GM12891 (cell line): ENCODE measurements around the gene FHL3.

Experiments used
- DNase-seq: peaks from one replicate; pipeline ENCODE4 v3.0.0; 2011; ENCODE audit warnings: low spot score; ENCODE audit not compliant: insufficient read length
- FAIRE-seq: peaks from 2 replicates; lab custom pipeline; 2011; peaks lifted over from hg19 to GRCh38; lab: Jason Lieb, UNC
- PAX5 ChIP-seq: IDR thresholded peaks from 2 replicates; pipeline ENCODE4 v1.6.1; 2011; ENCODE audit warnings: low read length, moderate library complexity, mild to moderate bottlenecking; ENCODE audit not compliant: insufficient read depth, severe bottlenecking
- POLR2A ChIP-seq: IDR thresholded peaks from 2 replicates; pipeline ENCODE4 v1.6.1; 2011; ENCODE audit warnings: low read depth, low read length, control low read depth
- POLR2AphosphoS5 ChIP-seq: IDR thresholded peaks from 2 replicates; pipeline ENCODE4 v1.6.1; 2011; ENCODE audit warnings: low read depth, low read length, control low read depth
- POU2F2 ChIP-seq: IDR thresholded peaks from 2 replicates; pipeline ENCODE4 v1.6.1; 2011; ENCODE audit warnings: low read depth, mild to moderate bottlenecking, control low read depth, low read length, moderate library complexity
- SPI1 ChIP-seq: IDR thresholded peaks from 2 replicates; pipeline ENCODE4 v1.6.1; 2011; ENCODE audit warnings: low read depth, low read length, control low read depth
- TAF1 ChIP-seq: IDR thresholded peaks from 2 replicates; pipeline ENCODE4 v1.6.1; 2011; ENCODE audit warnings: low read depth, low read length, control low read depth

Gene FHL3

GRCh38 chr1:38025664-38026063 lies 20.4 kb upstream of the FHL3 start:
- TF ChIP-seq POLR2A (no peak), POLR2AphosphoS5 (0 out of 2 replicates have a peak, but pooled peaks have one; percentile 10)
- no peak for FAIRE-seq
- DNase-seq, result no peak

GRCh38 chr1:38025233-38025632 lies 19.9 kb upstream of the FHL3 start:
- TF ChIP-seq POU2F2 (no peak), TAF1 (no peak), SPI1 (no peak), POLR2A (no peak), POLR2AphosphoS5 (no peak), PAX5 (no peak)
- DNase-seq (no peak), FAIRE-seq (no peak)

GRCh38 chr1:38022810-38023209 lies 17.5 kb upstream of the FHL3 start:
- FAIRE-seq (no peak), DNase-seq (no peak)
- TF ChIP-seq POLR2A (no peak), PAX5 (no peak), POU2F2 (no peak), SPI1 (no peak), POLR2AphosphoS5 (no peak), TAF1 (no peak)

GRCh38 chr1:38021969-38022368 lies 16.7 kb upstream of the FHL3 start:
- DNase-seq (no peak), FAIRE-seq (no peak)
- TF ChIP-seq POLR2A (no peak), TAF1 (no peak), SPI1 (no peak), POLR2AphosphoS5 (no peak), POU2F2 (no peak), PAX5 (no peak)

- no peak for FAIRE-seq
- no peak for DNase-seq
- TF ChIP-seq POU2F2, result no peak
- TF ChIP-seq POLR2A, result no peak
- no peak for TF ChIP-seq TAF1
- no peak for TF ChIP-seq SPI1
- TF ChIP-seq PAX5, result no peak
- no peak for TF ChIP-seq POLR2AphosphoS5
These were observed 15.1 kb upstream of the FHL3 start for GRCh38 chr1:38020396-38020795.

- DNase-seq (no peak), FAIRE-seq (no peak)
- no peak for TF ChIP-seq POLR2AphosphoS5
- TF ChIP-seq TAF1, result no peak
These were observed 13.6 kb upstream of the FHL3 start for GRCh38 chr1:38018864-38019343.

GRCh38 chr1:38015978-38016725 lies 10.8 kb upstream of the FHL3 start:
- no peak for DNase-seq
- no peak for FAIRE-seq

GRCh38 chr1:38014724-38015424 lies 9.6 kb upstream of the FHL3 start:
- DNase-seq (no peak), FAIRE-seq (no peak)
- TF ChIP-seq POLR2A, result no peak
- TF ChIP-seq TAF1, result no peak
- no peak for TF ChIP-seq POLR2AphosphoS5
- no peak for TF ChIP-seq POU2F2
- TF ChIP-seq SPI1, result no peak
- no peak for TF ChIP-seq PAX5

More at GRCh38 chr1:38015978-38016725, 10.8 kb upstream of the FHL3 start:
- TF ChIP-seq POU2F2 (no peak), PAX5 (no peak), POLR2AphosphoS5 (no peak), SPI1 (no peak), TAF1 (no peak), POLR2A (no peak)

GRCh38 chr1:38014171-38014570 lies 8.9 kb upstream of the FHL3 start:
- FAIRE-seq (no peak), DNase-seq (no peak)
- TF ChIP-seq POLR2A, result no peak
- TF ChIP-seq TAF1, result no peak
- no peak for TF ChIP-seq PAX5
- TF ChIP-seq POLR2AphosphoS5, result no peak
- no peak for TF ChIP-seq POU2F2
- TF ChIP-seq SPI1, result no peak

- no peak for TF ChIP-seq TAF1
- no peak for TF ChIP-seq PAX5
- TF ChIP-seq POU2F2, result no peak
- TF ChIP-seq POLR2A, result no peak
- TF ChIP-seq SPI1, result no peak
- TF ChIP-seq POLR2AphosphoS5, result no peak
- no peak for DNase-seq
- no peak for FAIRE-seq
These were observed 7.9 kb upstream of the FHL3 start for GRCh38 chr1:38013227-38013622.
